WTC11 (cell line): ENCODE data around the gene TUBGCP6. TPM values are rescaled to one million over a fixed set of nuclear protein-coding genes. Genes with fewer than 3 reads are reported as not detected.

Source experiments
- ATAC-seq: fragments of 200-7000 bp; cut with Tn5 transposase; 2 replicates; pipeline ENCODE4 v1.10.0; 2021; ENCODE audit warnings: mild to moderate bottlenecking, moderate library complexity
- CTCF ChIA-PET: fragments of 300-600 bp; sonication (Branson Sonifier 250); formaldehyde crosslinking; loops from one replicate; lab custom pipeline; 2021; ENCODE audit warnings: antibody characterized with exemption; lab: Charles Lee
- POLR2A ChIA-PET: fragments of 350-600 bp; sonication (Branson Sonifier 250); formaldehyde crosslinking; loops from one replicate; lab custom pipeline; 2021; ENCODE audit warnings: antibody characterized with exemption; lab: Charles Lee
- DNase-seq: peaks from one replicate; pipeline ENCODE4 v3.0.0; 2021; ENCODE audit warnings: low spot score
- H3K27ac Mint-ChIP-seq: 2 replicates; pipeline ENCODE4 v1.8.0; 2021; ENCODE audit warnings: mixed read lengths
- H3K27me3 Mint-ChIP-seq: 2 replicates; pipeline ENCODE4 v1.8.0; 2021; ENCODE audit warnings: low read depth, mild to moderate bottlenecking, moderate library complexity, mixed read lengths
- H3K36me3 Mint-ChIP-seq: 2 replicates; pipeline ENCODE4 v1.8.0; 2021; ENCODE audit warnings: mixed read lengths
- H3K4me1 Mint-ChIP-seq: 2 replicates; pipeline ENCODE4 v1.8.0; 2022; ENCODE audit warnings: mixed read lengths
- H3K4me3 Mint-ChIP-seq: 2 replicates; pipeline ENCODE4 v1.8.0; 2021; ENCODE audit warnings: mild to moderate bottlenecking, moderate library complexity, mixed read lengths
- H3K9me3 Mint-ChIP-seq: 2 replicates; pipeline ENCODE4 v1.8.0; 2021; ENCODE audit warnings: mixed read lengths
- CTCF ChIP-seq: fragments of 200-600 bp; IDR thresholded peaks from 2 replicates; pipeline ENCODE4 v1.8.0; 2022; ENCODE audit warnings: antibody characterized with exemption
- ETV6 ChIP-seq: sonication (generic); formaldehyde crosslinking; IDR thresholded peaks from 2 replicates; pipeline ENCODE4 v1.8.1; 2022; ENCODE audit warnings: mild to moderate bottlenecking, missing genetic modification reagents
- IRF1 ChIP-seq: sonication (generic); formaldehyde crosslinking; IDR thresholded peaks from 2 replicates; pipeline ENCODE4 v1.8.0; 2023; ENCODE audit warnings: missing genetic modification reagents
- JAZF1 ChIP-seq: fragments of 250-450 bp; sonication (Bioruptor Pico); IDR thresholded peaks from 2 replicates; pipeline ENCODE4 v1.9.0; 2021; ENCODE audit warnings: moderate library complexity, mild to moderate bottlenecking, inconsistent platforms
- PRDM15 ChIP-seq: sonication (generic); formaldehyde crosslinking; IDR thresholded peaks from 2 replicates; pipeline ENCODE4 v1.8.0; 2022; ENCODE audit warnings: missing genetic modification reagents
- RELA ChIP-seq: sonication (generic); formaldehyde crosslinking; IDR thresholded peaks from 2 replicates; pipeline ENCODE4 v1.8.1; 2022; ENCODE audit warnings: missing genetic modification reagents, mild to moderate bottlenecking, borderline replicate concordance
- TP53 ChIP-seq: sonication (generic); formaldehyde crosslinking; IDR thresholded peaks from 2 replicates; pipeline ENCODE4 v1.8.1; 2023; ENCODE audit warnings: mild to moderate bottlenecking, missing genetic modification reagents
- ZNF423 ChIP-seq: fragments of 250-450 bp; sonication (Bioruptor Pico); IDR thresholded peaks from 2 replicates; pipeline ENCODE4 v2.1.2; 2022; ENCODE audit warnings: mild to moderate bottlenecking, moderate library complexity
- total RNA-seq: library from RNA; stranded (reverse); gene quantifications from 3 replicates; pipeline ENCODE4 v1.2.3, GENCODE V29; 2021
- TF ChIP-seq, protein P1 (sequence below): sonication (generic); formaldehyde crosslinking; IDR thresholded peaks from 2 replicates; pipeline ENCODE4 v1.8.0; 2022; ENCODE audit warnings: mild to moderate bottlenecking, missing genetic modification reagents
- TF ChIP-seq, protein P2 (sequence below): sonication (generic); formaldehyde crosslinking; IDR thresholded peaks from 2 replicates; pipeline ENCODE4 v1.8.0; 2023; ENCODE audit warnings: missing genetic modification reagents, mild to moderate bottlenecking, borderline replicate concordance
- TF ChIP-seq, protein P3 (sequence below): fragments of 250-450 bp; sonication (Bioruptor Pico); IDR thresholded peaks from 2 replicates; pipeline ENCODE4 v1.8.0; 2021; ENCODE audit warnings: mild to moderate bottlenecking
- TF ChIP-seq, protein P4 (sequence below): sonication (generic); formaldehyde crosslinking; IDR thresholded peaks from 2 replicates; pipeline ENCODE4 v1.8.0; 2022; ENCODE audit warnings: mild to moderate bottlenecking, missing genetic modification reagents
- TF ChIP-seq, protein P5 (sequence below): fragments of 250-450 bp; sonication (Bioruptor Pico); IDR thresholded peaks from 2 replicates; pipeline ENCODE4 v1.9.0; 2021; ENCODE audit warnings: mild to moderate bottlenecking, borderline replicate concordance
- TF ChIP-seq, protein P6 (sequence below): sonication (generic); formaldehyde crosslinking; IDR thresholded peaks from 2 replicates; pipeline ENCODE4 v1.8.1; 2023; ENCODE audit warnings: mild to moderate bottlenecking, missing genetic modification reagents, moderate library complexity

Gene TUBGCP6
- total RNA-seq, 1 experiment from 2014 or later, result 45.4 TPM

DNA sequence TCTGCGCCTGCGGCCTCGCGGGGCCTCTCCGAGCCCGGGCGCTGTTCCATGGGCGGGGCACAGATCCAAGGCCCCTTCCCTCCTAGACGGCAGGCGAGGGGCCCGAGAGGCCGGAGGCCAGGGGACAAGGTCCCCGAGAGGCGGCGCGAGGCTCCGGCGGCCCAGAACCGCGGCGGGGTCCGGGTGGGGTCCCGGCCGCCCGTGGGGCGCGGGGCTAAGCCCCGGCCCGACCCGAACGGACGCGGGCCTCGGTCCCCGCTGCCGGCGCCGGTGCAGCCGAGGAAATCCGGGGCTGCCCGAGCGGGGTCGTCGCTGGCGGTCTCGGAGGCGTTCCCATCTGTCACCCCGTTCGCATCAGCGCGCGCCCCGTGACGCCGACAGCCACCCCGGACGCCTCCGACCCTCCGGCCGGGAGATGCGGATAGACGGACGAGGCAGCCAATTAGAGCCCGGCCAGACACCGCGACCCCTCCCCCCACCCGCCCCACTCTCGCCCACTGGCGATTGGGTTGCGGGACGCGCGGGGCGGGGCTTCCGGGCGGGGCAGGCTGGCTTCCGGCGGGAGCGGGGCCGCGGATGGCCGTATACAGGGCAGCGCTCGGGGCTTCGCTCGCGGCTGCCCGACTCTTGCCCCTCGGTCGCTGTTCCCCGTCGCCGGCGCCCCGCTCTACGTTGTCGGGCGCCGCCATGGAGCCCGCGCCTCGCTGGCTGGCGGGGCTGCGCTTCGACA, 44.2 kb downstream of the TUBGCP6 start, which contains the start of gene SELENOO (continued):
- TF ChIP-seq IRF1 (CRISPR knock-in tag), result no peak
- peak; percentile 40; the same call in 1 of the 2 replicates for TF ChIP-seq ZNF423
- no peak for TF ChIP-seq CTCF
- TF ChIP-seq, protein P1, sequence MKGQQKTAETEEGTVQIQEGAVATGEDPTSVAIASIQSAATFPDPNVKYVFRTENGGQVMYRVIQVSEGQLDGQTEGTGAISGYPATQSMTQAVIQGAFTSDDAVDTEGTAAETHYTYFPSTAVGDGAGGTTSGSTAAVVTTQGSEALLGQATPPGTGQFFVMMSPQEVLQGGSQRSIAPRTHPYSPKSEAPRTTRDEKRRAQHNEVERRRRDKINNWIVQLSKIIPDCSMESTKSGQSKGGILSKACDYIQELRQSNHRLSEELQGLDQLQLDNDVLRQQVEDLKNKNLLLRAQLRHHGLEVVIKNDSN, result no peak
- TF ChIP-seq, protein P2, sequence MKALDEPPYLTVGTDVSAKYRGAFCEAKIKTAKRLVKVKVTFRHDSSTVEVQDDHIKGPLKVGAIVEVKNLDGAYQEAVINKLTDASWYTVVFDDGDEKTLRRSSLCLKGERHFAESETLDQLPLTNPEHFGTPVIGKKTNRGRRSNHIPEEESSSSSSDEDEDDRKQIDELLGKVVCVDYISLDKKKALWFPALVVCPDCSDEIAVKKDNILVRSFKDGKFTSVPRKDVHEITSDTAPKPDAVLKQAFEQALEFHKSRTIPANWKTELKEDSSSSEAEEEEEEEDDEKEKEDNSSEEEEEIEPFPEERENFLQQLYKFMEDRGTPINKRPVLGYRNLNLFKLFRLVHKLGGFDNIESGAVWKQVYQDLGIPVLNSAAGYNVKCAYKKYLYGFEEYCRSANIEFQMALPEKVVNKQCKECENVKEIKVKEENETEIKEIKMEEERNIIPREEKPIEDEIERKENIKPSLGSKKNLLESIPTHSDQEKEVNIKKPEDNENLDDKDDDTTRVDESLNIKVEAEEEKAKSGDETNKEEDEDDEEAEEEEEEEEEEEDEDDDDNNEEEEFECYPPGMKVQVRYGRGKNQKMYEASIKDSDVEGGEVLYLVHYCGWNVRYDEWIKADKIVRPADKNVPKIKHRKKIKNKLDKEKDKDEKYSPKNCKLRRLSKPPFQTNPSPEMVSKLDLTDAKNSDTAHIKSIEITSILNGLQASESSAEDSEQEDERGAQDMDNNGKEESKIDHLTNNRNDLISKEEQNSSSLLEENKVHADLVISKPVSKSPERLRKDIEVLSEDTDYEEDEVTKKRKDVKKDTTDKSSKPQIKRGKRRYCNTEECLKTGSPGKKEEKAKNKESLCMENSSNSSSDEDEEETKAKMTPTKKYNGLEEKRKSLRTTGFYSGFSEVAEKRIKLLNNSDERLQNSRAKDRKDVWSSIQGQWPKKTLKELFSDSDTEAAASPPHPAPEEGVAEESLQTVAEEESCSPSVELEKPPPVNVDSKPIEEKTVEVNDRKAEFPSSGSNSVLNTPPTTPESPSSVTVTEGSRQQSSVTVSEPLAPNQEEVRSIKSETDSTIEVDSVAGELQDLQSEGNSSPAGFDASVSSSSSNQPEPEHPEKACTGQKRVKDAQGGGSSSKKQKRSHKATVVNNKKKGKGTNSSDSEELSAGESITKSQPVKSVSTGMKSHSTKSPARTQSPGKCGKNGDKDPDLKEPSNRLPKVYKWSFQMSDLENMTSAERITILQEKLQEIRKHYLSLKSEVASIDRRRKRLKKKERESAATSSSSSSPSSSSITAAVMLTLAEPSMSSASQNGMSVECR, result no peak
- TF ChIP-seq, protein P3, sequence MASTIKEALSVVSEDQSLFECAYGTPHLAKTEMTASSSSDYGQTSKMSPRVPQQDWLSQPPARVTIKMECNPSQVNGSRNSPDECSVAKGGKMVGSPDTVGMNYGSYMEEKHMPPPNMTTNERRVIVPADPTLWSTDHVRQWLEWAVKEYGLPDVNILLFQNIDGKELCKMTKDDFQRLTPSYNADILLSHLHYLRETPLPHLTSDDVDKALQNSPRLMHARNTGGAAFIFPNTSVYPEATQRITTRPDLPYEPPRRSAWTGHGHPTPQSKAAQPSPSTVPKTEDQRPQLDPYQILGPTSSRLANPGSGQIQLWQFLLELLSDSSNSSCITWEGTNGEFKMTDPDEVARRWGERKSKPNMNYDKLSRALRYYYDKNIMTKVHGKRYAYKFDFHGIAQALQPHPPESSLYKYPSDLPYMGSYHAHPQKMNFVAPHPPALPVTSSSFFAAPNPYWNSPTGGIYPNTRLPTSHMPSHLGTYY (CRISPR knock-in tag), result no peak
- no peak for TF ChIP-seq PRDM15 (CRISPR knock-in tag)
- TF ChIP-seq, protein P4, sequence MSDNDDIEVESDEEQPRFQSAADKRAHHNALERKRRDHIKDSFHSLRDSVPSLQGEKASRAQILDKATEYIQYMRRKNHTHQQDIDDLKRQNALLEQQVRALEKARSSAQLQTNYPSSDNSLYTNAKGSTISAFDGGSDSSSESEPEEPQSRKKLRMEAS (CRISPR knock-in tag), result no peak; the same call in 1 of the 2 replicates
- TF ChIP-seq, all 79 proteins: peak for 8

DNA sequence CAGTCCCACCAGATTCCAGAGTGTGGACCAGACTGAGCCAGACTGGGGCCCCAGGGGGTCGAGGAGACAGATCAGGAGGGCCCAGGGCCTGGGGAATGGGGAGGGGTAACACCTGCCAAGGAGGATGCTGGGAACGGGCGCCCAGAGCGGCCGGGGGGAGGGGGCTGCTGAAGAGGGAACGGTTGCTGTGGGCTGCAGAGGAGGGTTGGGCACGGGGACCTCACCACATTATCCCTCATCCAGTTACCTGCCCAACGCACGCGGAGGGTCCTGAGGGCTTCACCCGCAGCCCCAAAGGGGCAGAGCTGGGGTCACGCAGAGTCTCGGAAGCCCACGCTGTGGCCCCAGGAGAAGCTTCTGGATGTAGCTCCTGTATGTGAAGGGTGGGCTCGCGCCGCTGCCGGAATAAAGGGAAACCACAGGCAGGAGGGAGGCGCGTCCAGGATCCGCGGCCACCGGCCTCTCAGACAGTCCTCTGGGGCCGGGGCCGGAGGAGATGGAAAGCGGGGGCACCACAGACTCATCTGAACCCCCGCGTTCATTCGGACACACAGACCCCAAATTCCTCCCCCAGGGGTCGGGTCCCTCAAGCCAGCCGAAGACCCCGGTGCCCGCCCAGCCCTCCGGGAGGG, 44.9 kb downstream of the TUBGCP6 start:
- ChIA-PET CTCF (interaction anchor here (1.0 kb wide), 2 partner anchors 9 to 37 kb away, joined by 3 to 4 read pairs; no protein-coding TSS in a partner anchor), POLR2A (no interaction called here)
- ATAC-seq (peak; percentile 63), DNase-seq (peak; percentile 73)
- H3K27ac Mint-ChIP-seq, result peak overlapping the region; percentile 94
- H3K4me1 Mint-ChIP-seq, result peaks cover 12% of the 10 kb centered on the region
- peak overlapping the region; percentile 67 for H3K4me3 Mint-ChIP-seq
- H3K36me3 Mint-ChIP-seq, result peaks cover 14% of the 10 kb centered on the region
- H3K27me3 Mint-ChIP-seq, result no peaks in the 10 kb centered on the region
- H3K9me3 Mint-ChIP-seq, result peaks cover 4% of the 10 kb centered on the region; the same call in 1 of the 2 replicates
- TF ChIP-seq JAZF1 (no peak), ETV6 (0 out of 2 replicates have a peak, but pooled peaks have one; percentile 33), TP53 (CRISPR knock-in tag) (0 out of 2 replicates have a peak, but pooled peaks have one; percentile 44), RELA (CRISPR knock-in tag) (no peak)
- TF ChIP-seq, protein P5, sequence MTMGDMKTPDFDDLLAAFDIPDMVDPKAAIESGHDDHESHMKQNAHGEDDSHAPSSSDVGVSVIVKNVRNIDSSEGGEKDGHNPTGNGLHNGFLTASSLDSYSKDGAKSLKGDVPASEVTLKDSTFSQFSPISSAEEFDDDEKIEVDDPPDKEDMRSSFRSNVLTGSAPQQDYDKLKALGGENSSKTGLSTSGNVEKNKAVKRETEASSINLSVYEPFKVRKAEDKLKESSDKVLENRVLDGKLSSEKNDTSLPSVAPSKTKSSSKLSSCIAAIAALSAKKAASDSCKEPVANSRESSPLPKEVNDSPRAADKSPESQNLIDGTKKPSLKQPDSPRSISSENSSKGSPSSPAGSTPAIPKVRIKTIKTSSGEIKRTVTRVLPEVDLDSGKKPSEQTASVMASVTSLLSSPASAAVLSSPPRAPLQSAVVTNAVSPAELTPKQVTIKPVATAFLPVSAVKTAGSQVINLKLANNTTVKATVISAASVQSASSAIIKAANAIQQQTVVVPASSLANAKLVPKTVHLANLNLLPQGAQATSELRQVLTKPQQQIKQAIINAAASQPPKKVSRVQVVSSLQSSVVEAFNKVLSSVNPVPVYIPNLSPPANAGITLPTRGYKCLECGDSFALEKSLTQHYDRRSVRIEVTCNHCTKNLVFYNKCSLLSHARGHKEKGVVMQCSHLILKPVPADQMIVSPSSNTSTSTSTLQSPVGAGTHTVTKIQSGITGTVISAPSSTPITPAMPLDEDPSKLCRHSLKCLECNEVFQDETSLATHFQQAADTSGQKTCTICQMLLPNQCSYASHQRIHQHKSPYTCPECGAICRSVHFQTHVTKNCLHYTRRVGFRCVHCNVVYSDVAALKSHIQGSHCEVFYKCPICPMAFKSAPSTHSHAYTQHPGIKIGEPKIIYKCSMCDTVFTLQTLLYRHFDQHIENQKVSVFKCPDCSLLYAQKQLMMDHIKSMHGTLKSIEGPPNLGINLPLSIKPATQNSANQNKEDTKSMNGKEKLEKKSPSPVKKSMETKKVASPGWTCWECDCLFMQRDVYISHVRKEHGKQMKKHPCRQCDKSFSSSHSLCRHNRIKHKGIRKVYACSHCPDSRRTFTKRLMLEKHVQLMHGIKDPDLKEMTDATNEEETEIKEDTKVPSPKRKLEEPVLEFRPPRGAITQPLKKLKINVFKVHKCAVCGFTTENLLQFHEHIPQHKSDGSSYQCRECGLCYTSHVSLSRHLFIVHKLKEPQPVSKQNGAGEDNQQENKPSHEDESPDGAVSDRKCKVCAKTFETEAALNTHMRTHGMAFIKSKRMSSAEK (CRISPR knock-in tag), result no peak
- TF ChIP-seq, protein P6, sequence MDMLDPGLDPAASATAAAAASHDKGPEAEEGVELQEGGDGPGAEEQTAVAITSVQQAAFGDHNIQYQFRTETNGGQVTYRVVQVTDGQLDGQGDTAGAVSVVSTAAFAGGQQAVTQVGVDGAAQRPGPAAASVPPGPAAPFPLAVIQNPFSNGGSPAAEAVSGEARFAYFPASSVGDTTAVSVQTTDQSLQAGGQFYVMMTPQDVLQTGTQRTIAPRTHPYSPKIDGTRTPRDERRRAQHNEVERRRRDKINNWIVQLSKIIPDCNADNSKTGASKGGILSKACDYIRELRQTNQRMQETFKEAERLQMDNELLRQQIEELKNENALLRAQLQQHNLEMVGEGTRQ, result peak; percentile 28; the same call in 1 of the 2 replicates
